ENCODE measurements around the gene ATG101.

DNA sequence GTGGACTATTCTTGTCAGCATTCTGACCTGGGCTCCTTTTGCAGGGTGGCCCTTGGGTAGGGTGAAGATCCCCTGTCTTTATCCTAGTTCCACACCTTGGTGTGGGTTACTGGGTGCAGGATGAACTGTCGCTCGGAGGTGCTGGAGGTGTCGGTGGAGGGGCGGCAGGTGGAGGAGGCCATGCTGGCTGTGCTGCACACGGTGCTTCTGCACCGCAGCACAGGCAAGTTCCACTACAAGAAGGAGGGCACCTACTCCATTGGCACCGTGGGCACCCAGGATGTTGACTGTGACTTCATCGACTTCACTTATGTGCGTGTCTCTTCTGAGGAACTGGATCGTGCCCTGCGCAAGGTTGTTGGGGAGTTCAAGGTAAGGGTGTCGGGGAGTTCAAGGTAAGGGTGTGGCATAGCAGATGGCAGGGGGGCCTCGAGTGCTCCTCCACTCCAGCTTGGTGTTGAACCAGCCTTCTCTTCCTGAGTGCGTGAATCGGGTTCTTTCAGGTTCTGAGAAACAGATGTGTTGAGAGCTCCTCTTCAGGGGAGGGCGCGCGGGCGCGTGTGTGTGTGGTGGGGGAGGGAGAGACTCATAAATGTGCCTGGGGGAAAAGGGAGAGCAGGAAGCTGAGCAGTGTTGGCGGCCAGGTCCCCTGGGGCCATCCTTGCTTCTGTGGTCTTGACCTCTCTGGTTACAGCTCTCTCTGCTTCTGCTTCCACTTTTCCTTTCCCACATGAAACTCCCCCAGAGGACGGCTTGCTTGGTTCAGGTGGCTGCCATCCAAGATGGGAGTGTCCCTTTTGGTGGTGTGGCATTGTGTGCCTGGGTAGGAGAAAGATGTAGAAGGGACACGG is 4.0 kb downstream of the ATG101 start:
- no peak for TF ChIP-seq POLR2A (IDR thresholded peaks at IDR 0.05)
- TF ChIP-seq, protein P1, sequence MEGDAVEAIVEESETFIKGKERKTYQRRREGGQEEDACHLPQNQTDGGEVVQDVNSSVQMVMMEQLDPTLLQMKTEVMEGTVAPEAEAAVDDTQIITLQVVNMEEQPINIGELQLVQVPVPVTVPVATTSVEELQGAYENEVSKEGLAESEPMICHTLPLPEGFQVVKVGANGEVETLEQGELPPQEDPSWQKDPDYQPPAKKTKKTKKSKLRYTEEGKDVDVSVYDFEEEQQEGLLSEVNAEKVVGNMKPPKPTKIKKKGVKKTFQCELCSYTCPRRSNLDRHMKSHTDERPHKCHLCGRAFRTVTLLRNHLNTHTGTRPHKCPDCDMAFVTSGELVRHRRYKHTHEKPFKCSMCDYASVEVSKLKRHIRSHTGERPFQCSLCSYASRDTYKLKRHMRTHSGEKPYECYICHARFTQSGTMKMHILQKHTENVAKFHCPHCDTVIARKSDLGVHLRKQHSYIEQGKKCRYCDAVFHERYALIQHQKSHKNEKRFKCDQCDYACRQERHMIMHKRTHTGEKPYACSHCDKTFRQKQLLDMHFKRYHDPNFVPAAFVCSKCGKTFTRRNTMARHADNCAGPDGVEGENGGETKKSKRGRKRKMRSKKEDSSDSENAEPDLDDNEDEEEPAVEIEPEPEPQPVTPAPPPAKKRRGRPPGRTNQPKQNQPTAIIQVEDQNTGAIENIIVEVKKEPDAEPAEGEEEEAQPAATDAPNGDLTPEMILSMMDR (IDR thresholded peaks at IDR 0.05): no peak
